Stimulated activated CD8-positive, alpha-beta memory T cell treated with anti-CD3 and anti-CD28 coated beads, Interleukin-12 subunit alpha, Interleukin-12 subunit beta, amount 100 ng/mL, for 1 hour (primary cell): ENCODE data around the gene H1-8.
"Not testable (repeated sequence)": the region's sequence is repeated elsewhere in the genome, so short reads cannot be mapped to it uniquely, and the experiment has no call there.

Source experiments
- DNase-seq: peaks from one replicate; pipeline ENCODE4 v3.0.0-alpha.2; 2020; ENCODE audit warnings: low read depth

H1-8 gene, protein sequence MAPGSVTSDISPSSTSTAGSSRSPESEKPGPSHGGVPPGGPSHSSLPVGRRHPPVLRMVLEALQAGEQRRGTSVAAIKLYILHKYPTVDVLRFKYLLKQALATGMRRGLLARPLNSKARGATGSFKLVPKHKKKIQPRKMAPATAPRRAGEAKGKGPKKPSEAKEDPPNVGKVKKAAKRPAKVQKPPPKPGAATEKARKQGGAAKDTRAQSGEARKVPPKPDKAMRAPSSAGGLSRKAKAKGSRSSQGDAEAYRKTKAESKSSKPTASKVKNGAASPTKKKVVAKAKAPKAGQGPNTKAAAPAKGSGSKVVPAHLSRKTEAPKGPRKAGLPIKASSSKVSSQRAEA

GRCh38 chr3:129543156-129543790 is at the start of gene H1-8:
TSS of gene H1-8 (plus strand) at chr3:129543175. CDS start at chr3:129543219, 44 bp downstream.
- no peak for DNase-seq

DNA sequence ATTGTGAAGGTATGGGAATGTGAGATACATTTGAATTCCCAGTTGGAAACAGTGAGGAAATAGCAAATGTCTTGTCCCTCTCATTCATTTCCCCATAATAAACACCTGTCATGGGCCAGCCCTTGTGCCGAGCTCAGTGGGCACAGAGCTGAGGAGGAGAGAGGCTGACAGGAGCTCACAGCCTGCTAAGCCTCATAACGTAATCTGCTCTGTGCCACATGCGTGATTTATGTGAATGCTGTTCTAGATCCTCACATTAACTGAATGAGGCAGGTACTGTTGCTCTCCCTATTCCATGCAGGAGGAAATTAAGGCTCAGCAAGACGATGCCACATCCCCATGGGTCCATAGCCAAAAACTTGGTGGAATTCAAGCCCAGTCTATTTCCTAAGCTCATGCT is 49.8 kb upstream of the H1-8 start:
- DNase-seq = no peak

DNA sequence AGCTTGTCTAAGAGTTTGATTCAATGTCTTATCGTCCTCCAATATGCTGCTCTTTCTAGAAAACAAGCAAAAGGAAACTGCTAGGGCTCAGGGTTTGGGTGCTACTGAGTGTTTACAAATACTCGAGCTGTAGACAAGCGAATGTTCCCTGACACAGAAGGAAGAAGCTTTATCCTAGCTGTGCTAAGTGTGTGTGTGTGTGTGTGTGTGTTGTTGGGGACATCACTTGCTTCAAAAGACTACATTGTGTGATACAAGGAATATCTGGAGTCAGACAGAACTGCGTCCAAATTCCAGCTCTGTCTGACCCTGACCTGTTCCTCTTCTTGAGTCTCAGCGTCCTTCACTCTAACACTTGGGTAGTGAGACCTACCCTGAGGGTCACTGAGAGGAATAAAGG is 48.5 kb upstream of the H1-8 start:
- DNase-seq = not testable (repeated sequence)

GRCh38 chr3:129495006-129495639 is 47.9 kb upstream of the H1-8 start:
- not testable (repeated sequence) for DNase-seq

GRCh38 chr3:129497876-129498275 is 45.1 kb upstream of the H1-8 start:
- DNase-seq = not testable (repeated sequence)

GRCh38 chr3:129498603-129499488 is 44.1 kb upstream of the H1-8 start:
- DNase-seq = not testable (repeated sequence)

DNA sequence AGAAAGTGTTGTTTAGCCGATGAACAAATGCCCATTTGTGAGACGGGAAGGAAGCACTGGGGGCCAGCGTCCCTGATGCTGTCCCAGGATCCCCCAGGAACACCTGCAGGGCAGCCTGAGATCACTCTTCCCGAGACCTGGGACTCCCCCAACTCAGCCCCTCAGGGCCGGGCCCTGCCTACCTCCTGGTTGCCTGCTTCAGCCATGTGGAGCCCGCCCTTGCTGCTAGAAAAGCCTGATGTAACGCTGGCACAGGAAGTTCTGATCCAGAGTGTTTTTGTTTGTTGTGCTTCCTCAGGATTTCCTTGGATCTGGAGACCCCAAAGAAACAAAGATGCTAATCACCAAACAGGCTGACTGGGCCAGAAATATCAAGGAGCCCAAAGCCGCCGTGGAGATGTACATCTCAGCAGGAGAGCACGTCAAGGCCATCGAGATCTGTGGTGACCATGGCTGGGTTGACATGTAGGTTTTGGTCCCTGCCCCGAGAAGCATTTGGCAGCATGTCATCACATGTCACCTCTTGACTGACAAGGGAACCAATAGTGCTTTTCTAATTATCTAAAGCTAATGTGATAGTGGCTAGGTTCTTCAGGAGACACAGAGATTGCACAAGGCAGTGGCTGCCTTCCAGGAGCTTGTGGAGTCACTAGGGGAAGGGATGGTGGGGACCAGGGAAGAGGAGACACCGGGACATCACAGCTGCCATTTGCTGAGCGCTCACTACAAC is 43.2 kb upstream of the H1-8 start:
- not testable (repeated sequence) for DNase-seq

DNA sequence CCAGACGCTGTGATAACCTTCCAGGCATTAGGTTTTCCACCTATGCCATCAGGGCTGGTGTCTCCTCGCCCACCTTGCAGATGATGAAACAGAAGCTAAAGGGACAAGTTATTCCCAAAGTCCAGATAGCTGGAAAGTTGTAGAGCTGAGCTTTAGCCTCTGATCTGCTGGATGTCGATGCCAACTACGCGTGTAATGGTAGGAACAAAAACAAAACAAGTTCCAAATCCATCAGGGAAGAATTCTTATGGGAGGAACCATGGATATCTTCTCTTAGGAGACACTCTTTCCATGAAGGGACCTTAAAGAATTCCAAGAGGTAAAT is 42.7 kb upstream of the H1-8 start:
- no peak for DNase-seq

DNA sequence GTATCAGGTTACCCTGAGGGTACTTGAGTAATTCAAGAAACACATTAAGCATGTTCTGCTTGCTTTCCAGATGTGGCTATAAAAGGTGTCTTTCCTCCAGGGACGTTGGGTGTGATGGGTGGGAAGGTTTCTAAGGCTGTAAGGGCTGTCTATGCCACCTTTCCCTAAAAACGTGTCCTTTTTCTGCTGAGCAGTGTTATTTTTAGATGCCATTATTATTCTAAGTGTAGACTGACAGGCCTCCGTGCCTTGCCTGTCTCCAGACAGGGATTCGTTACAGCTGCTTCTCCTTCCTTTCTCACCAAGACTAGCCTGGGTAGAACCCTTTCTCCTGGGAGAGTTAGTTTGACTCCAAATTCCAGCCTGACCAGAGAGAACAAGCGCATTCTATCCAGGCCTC is 41.3 kb upstream of the H1-8 start:
- DNase-seq = no peak

GRCh38 chr3:129502641-129503408 is 40.1 kb upstream of the H1-8 start:
- no peak for DNase-seq

DNA sequence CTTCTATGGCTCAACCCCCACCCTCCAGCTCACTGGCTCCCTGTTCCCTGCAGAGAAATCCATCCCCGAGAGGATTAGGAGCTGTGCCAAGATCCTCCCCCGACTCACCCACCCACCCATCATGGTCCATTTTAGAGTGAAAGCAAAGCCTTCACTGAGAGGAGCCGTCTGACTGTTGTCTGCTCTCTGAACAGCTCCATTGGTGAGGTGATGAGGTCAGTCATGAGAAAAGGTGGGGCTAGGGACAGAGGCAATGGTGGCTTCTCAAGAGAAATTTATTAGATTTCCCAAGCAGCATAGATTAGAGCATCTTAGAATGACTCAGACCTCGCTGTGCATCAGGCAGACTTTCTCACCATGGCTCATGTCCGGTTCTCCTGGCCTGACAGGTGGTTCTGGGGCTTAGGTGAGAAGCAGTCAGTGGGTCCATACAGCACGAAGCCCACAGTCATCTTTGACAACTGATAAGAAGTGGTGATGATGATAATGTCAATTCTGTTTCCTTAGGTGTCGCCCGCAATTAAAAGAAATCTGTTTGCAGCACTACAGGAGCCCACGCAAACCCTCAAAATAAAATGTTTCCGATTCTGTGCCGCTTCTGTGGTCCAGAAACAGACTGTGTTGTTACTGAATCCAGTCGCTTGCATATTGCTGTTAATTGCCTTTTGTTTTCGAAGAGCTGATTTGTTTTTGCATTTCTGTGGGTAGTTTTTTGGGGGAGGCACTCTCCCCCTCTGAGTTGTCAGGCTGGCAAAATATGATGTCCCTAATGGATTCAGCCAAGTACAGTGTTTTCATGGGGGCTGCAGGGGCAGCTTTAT is 39.3 kb upstream of the H1-8 start:
- no peak for DNase-seq

DNA sequence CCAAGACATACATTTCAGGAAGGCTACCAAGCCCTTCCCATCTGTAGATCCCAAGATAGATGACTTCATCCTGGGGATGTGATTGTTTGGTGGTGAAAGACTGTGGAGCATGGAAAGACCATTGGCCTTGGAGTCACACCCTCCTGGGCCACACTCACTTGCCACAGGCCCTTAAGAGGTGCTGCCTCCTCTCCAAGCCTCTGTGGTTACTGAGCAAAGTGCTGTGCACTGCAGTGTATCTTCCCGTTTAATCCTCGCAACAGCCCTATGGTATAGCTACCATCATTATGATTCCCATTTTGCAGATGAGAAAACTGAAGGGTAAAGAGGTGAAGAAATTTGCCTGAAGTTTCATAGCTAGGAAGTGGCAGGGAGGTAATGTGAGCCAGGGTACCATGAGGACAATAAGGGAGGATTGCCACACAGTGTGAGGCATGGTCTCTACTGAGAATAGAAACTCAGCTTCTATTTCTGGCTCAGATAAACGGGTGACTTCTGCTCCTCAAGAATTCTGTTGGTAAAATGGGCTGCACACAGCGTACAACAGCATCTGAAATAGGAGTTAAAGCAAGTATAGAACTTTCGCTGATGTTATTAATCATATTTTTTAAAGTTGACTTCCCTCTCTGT is 38.4 kb upstream of the H1-8 start:
- no peak for DNase-seq

DNA sequence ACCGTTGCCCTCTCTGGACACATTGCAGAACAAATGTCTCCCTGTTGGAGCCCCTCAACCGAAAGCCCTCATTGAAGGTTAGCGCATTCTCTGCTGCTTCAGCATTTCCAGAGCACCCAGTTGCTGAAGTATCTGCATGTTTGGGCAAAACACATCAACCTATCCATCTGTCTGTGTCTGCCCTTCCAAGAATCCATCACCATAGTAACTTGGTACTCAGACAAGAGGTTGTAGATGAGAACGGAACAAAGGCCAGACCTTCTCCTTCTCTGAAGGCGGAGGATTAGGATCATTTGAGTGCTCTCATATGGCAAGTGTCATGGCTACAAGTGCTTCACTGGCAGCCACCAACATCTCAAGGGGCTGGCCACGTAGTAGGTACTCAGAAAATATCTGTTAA is 37.6 kb upstream of the H1-8 start:
- DNase-seq = no peak

DNA sequence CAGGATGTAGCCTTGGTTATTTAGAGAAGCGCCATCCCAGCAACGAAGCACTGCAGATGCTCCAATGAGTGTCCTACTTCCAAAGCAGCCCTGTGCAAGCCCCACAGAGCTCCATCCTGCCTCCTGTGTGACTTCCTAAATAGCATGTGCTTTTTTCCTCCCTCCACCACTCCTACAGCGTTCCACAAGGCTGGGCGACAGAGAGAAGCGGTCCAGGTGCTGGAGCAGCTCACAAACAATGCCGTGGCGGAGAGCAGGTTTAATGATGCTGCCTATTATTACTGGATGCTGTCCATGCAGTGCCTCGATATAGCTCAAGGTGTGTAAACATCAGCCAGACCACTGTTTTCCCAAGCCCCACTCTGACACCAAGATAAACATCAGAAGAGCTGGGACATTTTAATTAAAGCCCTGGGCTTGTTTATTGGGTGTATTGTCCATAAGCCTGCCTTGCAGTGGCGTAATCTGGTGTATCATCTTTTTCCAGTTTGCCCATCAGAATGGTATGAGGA is 36.7 kb upstream of the H1-8 start:
- DNase-seq = no peak

GRCh38 chr3:129507181-129507831 is 35.7 kb upstream of the H1-8 start:
- DNase-seq = no peak

- no peak for DNase-seq
These were observed 30.4 kb upstream of the H1-8 start for GRCh38 chr3:129512595-129512994.

DNA sequence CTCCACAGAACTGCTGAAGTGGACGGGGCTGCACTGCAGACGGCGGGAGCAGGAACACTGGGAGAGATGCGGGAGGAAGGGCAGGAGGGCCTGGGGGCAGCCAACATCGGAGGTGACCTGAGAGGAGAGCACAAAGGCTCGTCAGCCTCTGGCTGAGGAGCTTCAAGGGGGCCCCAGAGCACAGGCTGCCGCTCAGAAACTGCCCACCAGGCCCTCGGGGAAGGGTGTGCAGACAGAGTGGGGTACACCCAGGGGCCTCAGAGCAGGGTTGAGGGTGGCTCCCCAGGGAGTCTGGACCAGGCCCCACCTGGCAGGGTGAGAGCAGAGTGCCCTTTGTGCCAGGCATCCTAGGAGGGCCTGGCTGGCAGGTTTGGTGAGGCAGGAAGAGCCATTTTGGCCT is 29.3 kb upstream of the H1-8 start:
- no peak for DNase-seq

DNA sequence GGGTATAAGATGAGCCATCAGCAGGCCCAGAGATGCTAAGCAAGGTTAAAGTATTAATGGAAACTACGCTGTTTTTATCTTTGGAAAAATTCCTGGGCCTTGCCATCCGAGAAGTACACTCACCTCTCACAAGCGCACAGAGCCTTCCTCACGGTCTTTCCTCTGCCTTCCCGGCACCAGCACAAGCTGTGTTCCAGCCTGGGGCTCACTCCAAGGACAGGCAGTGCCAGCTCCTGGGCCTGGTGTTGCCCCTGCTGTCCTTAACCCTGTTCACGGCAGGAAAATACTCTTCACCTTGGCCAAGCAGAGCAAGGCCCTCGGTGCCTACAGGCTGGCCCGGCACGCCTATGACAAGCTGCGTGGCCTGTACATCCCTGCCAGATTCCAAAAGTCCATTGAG is 28.9 kb upstream of the H1-8 start:
- DNase-seq = no peak

DNA sequence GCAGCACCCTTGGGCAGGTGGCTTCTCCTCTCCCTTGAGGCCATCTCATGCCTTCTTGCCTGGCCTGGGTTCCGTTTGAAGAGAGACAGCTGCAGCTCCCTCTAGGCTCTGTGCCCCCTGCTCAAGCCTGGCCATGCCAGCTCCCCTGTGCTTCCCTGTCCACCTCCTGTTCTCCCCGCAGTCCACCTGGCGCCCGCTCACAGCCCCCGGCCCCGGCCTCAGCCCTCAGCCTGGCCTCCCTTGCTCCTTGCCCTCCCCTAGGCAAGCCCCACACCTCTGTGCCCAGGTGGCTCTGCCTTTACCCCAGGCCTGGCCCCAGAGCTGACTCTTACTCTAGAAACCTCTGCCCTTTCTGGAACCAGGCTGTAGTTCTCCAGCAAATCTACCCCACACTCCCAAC is 28.4 kb upstream of the H1-8 start:
- no peak for DNase-seq
